NCI-H748 (cell line): Measurements from ENCODE around the gene NHSL2.

Source experiments
- DNase-seq: peaks from one replicate; lab custom pipeline; 2025; ENCODE audit not compliant: unreplicated experiment; lab: John Stamatoyannopoulos, UW

NHSL2 gene

GRCh38 chrX:72060921-72061490 is 150.4 kb downstream of the NHSL2 start:
- DNase-seq: no peak

DNA sequence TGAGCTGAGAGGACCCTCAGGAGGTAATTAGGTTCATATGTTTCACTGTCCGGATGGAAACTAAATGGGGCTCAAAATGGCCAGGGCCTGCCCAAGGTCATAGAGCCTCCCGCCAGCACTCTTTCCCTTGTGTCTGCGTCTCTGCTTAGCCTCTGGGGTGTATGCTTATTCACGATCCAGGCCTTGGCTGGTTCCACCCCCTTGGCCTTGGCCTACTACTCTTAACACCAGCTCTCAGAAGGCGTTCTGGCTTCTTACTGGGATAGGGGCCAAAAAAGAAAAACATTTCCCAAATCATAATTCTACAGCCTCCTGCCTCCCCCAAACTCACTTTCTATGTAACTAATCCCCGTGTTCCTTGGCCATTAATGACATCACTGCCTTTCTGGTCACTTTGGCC is 152.3 kb downstream of the NHSL2 start:
- DNase-seq: no peak

DNA sequence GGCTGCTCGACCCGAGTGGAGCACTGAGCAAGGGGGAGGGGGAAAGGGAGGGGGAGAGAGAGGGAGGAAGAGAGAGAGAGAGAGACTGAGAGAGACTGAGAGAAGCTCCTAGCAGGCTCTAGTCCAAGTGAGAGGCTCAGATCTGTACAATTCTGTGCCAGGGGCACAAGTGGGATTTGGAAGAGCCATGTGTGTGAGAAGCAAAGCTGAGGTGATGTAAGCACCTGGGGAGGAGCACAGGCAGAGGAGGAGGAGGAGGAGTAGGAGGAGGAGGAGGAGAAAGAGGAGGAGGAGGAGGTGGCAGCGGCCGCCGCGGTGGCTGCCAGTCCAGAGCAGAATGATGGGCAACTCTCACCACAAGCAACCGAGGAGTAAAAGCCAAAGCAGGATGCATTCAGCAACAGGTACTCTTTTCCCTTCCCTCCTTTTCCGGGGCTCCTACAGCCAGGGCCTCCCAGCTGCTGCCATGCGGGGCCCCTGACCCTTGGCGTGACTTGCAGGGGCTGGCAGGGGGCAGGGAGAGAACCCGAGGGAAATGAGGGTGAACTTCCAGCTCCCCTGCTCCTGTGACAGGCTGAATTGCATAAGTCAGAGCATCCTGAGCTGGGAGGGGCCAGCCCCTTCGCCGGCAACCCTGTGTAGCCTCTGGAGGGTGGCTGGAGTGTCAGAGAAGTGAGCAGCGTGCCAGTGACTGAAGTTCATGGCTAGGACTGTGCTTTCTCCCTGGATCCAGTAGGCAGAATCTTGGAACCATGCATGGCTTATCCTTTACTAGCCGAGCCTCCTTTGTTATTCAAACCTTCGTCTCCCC is 158.9 kb downstream of the NHSL2 start:
- no peak for DNase-seq

DNA sequence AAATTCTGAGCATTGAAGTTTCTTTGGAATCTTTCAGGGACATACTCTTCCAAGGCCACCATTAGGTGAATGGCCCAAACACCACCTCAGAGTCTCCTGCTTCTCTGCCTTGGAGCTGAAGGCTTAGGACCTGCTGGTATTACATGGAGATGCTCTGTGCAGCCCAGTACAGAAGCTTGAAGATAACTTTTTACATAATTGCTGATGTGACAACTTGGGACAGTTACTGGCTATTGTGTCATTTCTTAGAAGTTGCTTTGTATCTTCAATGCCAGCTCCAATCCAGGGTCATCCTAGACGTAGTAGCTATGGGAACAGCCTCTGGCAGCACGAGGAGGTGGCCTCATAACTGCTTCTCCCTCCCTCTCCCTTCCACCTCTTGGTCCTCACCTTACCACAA is 160.6 kb downstream of the NHSL2 start:
- DNase-seq: no peak

DNA sequence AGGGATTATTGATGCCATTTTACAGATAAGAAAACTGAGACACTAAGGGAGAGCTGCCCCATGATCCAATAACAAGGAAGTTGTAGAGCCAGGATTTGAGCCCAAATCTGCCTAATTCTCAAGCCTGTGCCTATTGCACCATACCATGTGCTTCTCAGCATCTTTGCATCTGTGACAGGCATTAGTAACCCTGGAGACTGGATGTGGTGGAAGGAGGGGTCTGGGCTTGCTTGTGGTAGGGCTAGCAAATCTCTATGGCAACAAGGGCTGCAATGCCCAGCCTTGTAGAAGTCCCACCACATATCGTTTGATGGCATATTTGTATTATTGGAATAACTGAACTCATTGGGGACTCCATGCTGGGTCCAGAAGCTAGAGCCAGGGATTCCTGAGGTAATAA is 163.0 kb downstream of the NHSL2 start:
- DNase-seq: peak; percentile 11

- no peak for DNase-seq
Measured at GRCh38 chrX:72078411-72078810, 167.8 kb downstream of the NHSL2 start.

DNA sequence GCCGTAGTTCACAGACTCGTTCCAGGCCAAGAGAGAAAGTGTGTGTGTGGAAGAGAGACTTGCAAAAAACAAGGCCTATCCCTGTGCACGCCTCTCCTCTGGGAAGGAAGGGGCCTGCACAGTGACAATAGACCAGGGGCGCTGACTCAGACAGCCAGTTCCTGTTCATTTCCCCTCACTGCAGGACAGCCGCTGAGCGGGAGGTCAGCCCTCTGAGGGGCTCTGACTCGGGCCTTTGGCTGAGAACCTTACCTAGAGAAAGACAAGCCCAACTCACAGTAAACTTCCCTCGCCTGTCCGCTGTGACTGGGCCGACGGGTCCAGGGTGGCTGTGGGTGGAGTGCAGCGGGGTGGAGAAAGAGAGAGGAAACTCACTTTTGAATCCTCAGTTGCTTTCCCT is 169.0 kb downstream of the NHSL2 start:
- no peak for DNase-seq

DNA sequence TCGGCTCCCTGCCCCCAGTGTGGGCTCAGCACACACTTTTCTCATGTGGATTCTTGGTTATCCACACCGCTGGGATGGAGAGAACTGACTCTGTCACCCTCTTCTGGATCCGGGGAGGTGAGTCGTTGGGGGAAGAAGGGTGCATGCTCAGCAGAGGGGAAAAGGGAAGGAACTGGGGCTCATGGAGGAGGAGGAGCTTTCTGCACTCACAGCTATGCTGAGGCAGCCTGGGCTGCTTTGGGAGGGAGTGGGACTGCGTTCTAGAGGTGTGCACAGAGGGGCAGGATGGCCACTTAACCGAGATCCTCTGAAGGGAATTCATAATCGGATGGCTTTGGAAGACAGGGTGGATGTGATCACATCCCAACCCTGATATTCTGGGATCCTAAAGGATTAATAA is 169.5 kb downstream of the NHSL2 start:
- no peak for DNase-seq

DNA sequence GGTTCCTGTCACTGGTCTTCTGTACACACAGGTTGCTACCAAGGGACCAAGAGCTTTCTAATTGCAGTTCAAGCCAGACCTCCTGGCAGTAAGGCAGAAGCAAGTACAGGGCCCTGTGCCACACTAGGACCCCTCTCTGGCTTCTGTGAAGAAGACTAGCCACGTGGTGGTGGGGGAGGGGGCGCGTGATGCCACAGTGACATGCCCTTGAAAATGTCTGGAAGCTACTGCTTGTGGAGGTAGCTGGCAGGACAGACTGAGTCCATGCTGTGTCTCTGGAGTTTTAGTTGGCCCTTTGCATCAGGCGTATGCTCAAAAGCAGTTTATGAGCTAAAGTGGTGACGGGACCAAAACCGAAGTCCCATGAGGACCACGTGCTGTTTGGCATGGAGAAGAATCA is 170.2 kb downstream of the NHSL2 start:
- DNase-seq: no peak

DNA sequence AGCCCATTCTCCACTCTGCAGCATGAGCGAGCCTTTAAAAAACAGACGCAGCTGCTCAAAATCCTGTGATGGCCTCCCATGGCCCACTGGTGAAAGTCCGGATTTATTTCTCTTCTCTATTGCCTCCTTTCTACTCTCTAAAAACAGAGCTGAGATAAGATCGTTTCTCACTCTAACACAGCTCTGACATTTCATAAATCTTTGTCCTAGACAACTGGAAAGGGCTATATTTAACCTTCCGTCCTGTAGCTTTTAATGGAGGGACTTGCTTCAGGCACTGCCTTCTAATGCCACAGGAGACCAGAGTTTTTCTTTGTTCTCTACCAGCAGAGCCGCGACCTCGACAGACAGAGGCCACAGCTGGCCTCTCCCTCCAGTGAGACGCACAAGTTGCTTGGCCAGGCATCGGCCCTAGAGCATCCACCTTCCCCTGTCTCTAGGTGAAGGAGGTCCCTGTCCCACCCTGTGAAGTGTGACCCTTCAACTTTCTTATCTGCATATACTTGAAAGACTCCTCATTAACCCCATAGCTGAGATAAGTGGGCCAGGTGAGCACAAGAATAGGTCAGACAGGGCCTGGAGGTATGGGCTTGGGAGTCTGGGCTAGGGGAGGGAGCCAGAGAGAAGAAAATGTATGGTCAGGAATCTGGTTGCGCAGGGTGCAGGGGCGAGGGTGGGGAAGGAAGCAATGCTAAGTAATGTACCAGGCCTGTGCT is 171.1 kb downstream of the NHSL2 start:
- DNase-seq: no peak

- DNase-seq: no peak
Measured at GRCh38 chrX:72083291-72083690, 172.6 kb downstream of the NHSL2 start.

DNA sequence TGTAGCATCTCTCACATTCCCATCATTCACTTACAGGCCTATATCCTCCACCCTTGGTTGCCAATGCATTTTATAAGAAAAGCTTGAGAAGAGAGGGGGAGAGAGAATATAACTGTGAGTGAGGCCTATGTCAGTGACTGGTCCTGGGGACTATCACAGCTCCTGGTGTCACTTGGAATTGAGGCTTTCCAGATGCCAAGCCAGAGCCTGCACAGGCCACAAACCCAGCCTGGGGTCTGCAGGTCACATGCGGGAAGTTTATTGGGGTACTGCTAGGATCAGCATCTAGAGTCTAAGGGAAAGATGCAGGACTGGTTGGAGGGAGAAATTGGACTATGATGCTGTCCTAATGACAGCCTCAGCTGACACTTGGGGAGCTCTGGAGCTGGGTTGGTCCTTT is 173.5 kb downstream of the NHSL2 start:
- no peak for DNase-seq

DNA sequence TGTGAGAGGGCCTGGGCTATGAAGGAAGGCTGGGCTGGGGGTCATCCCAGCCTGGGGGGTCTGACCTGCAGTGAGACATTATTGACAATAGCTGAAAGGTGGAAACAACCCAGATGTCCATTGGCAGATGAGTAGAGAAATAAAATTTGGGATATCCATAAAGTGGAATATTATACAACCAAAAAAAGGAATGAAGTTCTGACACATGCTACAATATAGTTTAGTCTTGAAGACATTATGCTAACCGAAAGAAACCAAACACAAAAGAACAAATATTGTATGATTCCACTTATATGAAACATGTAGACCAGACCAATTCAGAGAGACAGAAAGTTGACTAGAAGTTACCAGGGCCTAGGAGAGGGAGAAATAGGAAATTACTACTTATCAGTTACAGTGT is 176.3 kb downstream of the NHSL2 start:
- DNase-seq: no peak

DNA sequence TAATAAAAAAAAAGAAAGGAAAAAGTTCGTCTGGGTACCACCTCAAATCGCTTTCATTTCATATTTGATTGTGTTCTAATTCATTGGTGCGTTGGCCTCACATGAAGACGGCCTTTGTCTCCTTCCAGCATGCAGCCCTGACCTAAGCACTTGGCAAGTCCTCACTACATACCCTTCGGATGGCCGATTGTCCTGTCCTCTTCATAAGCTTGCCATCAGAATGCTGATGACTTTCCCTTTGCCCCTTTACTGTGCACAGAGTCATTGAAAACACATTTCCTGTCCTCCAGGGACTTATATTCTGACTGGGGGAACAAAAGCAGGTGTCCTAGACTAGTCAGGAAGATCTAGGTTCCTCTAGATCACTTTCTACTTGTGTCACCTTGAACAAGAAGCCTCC is 178.1 kb downstream of the NHSL2 start:
- no peak for DNase-seq

GRCh38 chrX:72089254-72089653 is 178.6 kb downstream of the NHSL2 start:
- no peak for DNase-seq

DNA sequence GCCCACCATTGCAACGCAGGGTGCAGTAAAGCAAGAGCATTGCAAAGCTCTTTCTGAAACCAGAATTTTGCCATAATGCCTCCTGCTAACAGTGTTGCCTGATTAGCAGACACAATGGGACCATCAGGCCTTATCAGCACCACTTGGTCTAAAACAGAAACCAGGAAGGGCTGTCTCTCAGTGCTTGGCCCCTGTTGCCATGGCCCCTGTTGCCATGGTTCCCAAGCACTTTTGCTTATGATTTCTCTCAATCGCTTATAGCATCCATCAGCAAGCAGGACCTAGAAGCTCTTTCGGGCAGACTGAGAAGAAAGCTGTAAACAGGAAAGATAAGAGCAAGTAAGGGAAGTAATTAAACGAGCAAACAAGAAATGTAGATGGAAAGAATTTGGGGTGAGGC is 184.2 kb downstream of the NHSL2 start:
- DNase-seq: peak; percentile 82

GRCh38 chrX:72095370-72095769 is 184.7 kb downstream of the NHSL2 start:
- no peak for DNase-seq

DNA sequence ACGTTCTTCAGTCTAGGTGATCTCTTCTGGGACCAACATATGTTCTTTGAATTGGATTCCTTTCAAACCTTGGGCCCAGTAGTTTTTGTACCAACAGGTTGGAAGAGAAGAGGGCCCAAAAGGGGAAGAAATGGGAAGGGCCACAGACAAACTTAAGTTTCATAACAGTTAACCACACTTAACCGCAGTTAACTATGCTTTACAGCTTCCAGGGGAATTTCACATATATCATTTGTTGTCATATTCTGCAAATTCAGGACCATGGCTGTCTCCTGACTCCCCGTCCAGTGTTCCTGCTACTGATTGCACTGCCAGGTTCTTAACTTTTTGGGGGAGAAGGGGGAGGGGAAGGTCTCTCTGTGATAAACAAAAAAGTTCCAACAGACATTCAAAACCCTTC is 186.5 kb downstream of the NHSL2 start:
- DNase-seq: no peak

- DNase-seq: peak; percentile 33
Measured at GRCh38 chrX:72100051-72100755, 189.6 kb downstream of the NHSL2 start.

- DNase-seq: no peak
Measured at GRCh38 chrX:72100824-72101351, 190.2 kb downstream of the NHSL2 start.

- no peak for DNase-seq
Measured at GRCh38 chrX:72101597-72102037, 191.0 kb downstream of the NHSL2 start.
